BLaER1 treated with 17β-estradiol and CSF1 and Interleukin-3, amounts not matched to agents 10 nM and 100 nM (cell line): Measurements from ENCODE around the gene SKI.

Experiments used
- H3K27ac ChIP-seq, 11 experiments: shearing (Covaris generic); formaldehyde crosslinking; 2 replicates each; pipeline ENCODE4 v1.8.1; 2022
- H3K27me3 ChIP-seq, 11 experiments: shearing (Covaris generic); formaldehyde crosslinking; 2 replicates each; pipeline ENCODE4 v1.8.1; 2022
- H3K36me3 ChIP-seq, 11 experiments: shearing (Covaris generic); formaldehyde crosslinking; 2 replicates each; pipeline ENCODE4 v1.8.1; 2022
- H3K4me1 ChIP-seq, 10 experiments: shearing (Covaris generic); formaldehyde crosslinking; 2 replicates each; pipeline ENCODE4 v1.8.1; 2022
- H3K4me2 ChIP-seq, 11 experiments: shearing (Covaris generic); formaldehyde crosslinking; 2 replicates each; pipeline ENCODE4 v1.8.1; 2022
- H3K4me3 ChIP-seq, 10 experiments: shearing (Covaris generic); formaldehyde crosslinking; 2 replicates each; pipeline ENCODE4 v1.8.1; 2022
- H3K9ac ChIP-seq, 11 experiments: shearing (Covaris generic); formaldehyde crosslinking; 2 replicates each; pipeline ENCODE4 v1.8.1; 2022
- H3K9me3 ChIP-seq, 11 experiments: shearing (Covaris generic); formaldehyde crosslinking; replicated peaks in 1 of 11; 2 replicates each; pipeline ENCODE4 v1.8.1; 2022
- H4K20me1 ChIP-seq, 11 experiments: shearing (Covaris generic); formaldehyde crosslinking; 2 replicates each; pipeline ENCODE4 v1.8.1; 2022
- Cebpa-rat ChIP-seq, 11 experiments: shearing (Covaris generic); IDR thresholded peaks; 2 replicates each; pipeline ENCODE4 v1.8.1; 2022

Gene SKI

DNA sequence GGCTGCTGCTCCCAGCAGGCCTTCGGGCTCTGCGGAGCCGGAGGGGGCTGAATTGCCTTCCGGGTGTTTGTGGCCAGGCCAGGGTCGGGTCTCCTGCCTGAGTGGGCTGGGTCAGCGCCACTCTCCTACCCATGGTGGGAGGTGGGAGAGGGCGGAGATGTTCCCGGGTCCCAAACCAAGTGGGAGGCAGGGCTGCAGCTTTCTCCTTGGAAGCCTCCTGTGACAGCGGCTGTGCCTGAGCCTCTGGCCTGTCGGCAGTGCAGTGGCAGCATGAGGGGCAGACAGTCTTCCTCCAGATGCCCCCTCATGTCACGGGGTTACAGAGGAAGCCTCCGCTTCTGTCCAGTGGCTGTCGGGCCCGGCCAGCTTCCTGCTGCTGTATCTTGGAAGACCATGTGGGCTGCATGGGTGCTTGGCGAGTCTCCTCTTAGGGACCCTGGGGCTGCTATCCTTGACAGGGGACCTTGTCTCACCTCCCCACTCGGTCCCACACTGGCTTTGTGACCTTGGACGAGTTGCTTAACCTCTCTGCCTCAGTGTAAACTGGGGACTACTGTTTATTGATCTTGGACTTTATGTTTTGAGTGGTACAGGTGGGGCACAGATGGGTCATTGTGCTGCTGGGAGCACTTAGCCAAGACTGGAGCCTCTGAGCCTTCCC is 4.3 kb downstream of the SKI start:
- peak overlapping the region; percentile 78 to 92 (median 87) for H3K9ac ChIP-seq
- H3K4me3 ChIP-seq: peak overlapping the region in 9 of 10 experiments; percentile 79 to 98 (median 89); a peak in 18 of 20 replicates
- TF ChIP-seq Cebpa-rat (IDR thresholded peaks at IDR 0.05): no peak
- peak overlapping the region; percentile 96 to 100 (median 100) for H3K4me2 ChIP-seq
- H3K4me1 ChIP-seq: peaks cover 72 to 87% (median 81%) of the 10 kb centered on the region in 10 experiments
- H3K36me3 ChIP-seq: peaks cover 0 to 55% (median 18%) of the 10 kb centered on the region in 11 experiments; a peak in 13 of 22 replicates
- H4K20me1 ChIP-seq: peaks cover 82 to 89% (median 88%) of the 10 kb centered on the region in 11 experiments
- peaks cover 0 to 19% (median 16%) of the 10 kb centered on the region in 11 experiments; a peak in 10 of 22 replicates for H3K27me3 ChIP-seq
- H3K27ac ChIP-seq: peak overlapping the region in 10 of 11 experiments; percentile 23 to 97 (median 93); a peak in 19 of 22 replicates
- no peaks in the 10 kb centered on the region for H3K9me3 ChIP-seq

GRCh38 chr1:2232916-2233438 is 4.9 kb downstream of the SKI start:
- Histone ChIP-seq H3K4me1 (peaks cover 78 to 93% (median 87%) of the 10 kb centered on the region in 10 experiments), H3K36me3 (peaks cover 0 to 61% (median 18%) of the 10 kb centered on the region in 11 experiments; a peak in 13 of 22 replicates), H3K9ac (peak overlapping the region; percentile 78 to 92 (median 87)), H3K4me2 (peak overlapping the region; percentile 96 to 100 (median 100)), H3K4me3 (peak overlapping the region in 9 of 10 experiments; percentile 51 to 98 (median 89); a peak in 17 of 20 replicates), H4K20me1 (peaks cover 88 to 95% (median 94%) of the 10 kb centered on the region in 11 experiments), H3K27me3 (peaks cover 0 to 19% (median 16%) of the 10 kb centered on the region in 11 experiments; a peak in 10 of 22 replicates), H3K9me3 (no peaks in the 10 kb centered on the region), H3K27ac (peak overlapping the region in 10 of 11 experiments; percentile 77 to 97 (median 93); a peak in 20 of 22 replicates)
- TF ChIP-seq Cebpa-rat (IDR thresholded peaks at IDR 0.05): no peak

DNA sequence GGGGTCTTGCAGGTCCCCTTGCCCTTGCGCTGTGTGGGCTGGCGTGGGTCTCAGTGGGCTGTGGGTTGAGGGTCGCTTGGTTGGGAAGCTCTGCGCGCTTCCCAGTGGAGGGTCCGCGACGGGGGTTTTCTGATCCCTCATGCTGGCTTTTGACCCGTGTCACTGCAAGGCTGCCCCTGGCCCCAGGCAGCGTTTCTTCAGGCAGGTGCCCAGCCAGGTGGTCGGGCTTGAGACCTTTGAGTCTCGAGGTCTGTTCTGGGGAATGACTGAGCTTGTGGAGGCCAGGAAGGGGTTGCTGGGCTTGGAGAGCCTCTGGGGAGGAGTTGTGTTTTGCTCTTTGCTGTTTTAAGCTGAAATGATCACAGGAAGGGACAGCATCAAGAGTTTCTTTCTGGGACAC is 5.3 kb downstream of the SKI start:
- Histone ChIP-seq H3K4me1 (peaks cover 83 to 98% (median 92%) of the 10 kb centered on the region in 10 experiments), H3K4me2 (peak overlapping the region; percentile 96 to 100 (median 100)), H3K27ac (peak overlapping the region; percentile 53 to 97 (median 93); a peak in 21 of 22 replicates), H3K9ac (peak overlapping the region; percentile 78 to 92 (median 87)), H4K20me1 (peaks cover 93 to 100% (median 99%) of the 10 kb centered on the region in 11 experiments), H3K27me3 (peaks cover 0 to 19% (median 16%) of the 10 kb centered on the region in 11 experiments; a peak in 10 of 22 replicates), H3K9me3 (no peaks in the 10 kb centered on the region), H3K36me3 (peaks cover 0 to 66% (median 18%) of the 10 kb centered on the region in 11 experiments; a peak in 13 of 22 replicates), H3K4me3 (peak overlapping the region in 9 of 10 experiments; percentile 51 to 98 (median 89); a peak in 18 of 20 replicates)
- no peak for TF ChIP-seq Cebpa-rat (IDR thresholded peaks at IDR 0.05)

DNA sequence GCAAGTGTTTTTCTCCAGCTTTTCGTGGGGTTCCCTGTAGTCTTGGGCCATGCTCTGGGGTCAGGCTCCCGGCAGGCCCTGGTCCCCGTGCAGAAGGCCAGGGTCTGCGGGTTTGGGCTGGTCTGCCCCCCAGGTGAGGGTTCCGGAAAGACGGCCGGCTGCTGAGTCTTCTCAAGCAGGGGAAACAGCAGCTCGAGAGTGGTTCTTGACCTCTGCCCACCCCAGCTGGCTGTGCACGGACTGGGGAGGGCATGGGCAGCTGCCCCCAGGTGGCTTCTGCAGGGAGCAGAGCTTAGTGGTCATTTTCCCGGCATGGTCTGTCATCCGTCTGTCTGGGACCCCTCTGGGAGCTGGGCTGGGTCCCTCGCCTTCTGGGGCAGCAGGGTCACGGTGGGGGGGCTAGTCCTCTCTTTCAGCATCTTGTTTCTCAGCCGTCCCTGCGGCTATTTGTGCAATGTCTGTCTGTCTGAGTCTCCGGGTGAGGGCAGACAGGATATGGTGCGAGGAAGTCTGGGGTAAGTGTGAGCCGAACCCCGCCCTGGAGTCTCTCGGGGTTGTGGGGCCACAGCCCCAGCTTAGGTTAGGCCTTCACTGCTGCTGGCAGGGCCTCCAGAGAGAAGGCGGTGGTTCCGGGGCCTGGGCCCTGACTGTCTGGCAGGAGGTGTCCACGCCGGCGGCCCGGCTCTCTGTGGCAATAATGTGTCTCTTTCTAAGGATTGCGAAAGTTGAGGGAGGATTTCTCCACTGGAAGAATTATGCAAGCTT is 6.1 kb downstream of the SKI start:
- peaks cover 90 to 100% (median 97%) of the 10 kb centered on the region in 10 experiments for H3K4me1 ChIP-seq
- peak overlapping the region in 9 of 10 experiments; percentile 51 to 98 (median 89); a peak in 18 of 20 replicates for H3K4me3 ChIP-seq
- H3K4me2 ChIP-seq: peak overlapping the region; percentile 96 to 100 (median 100)
- peak overlapping the region; percentile 78 to 92 (median 87) for H3K9ac ChIP-seq
- peaks cover 94 to 100% (median 100%) of the 10 kb centered on the region in 11 experiments for H4K20me1 ChIP-seq
- H3K9me3 ChIP-seq: no peaks in the 10 kb centered on the region
- H3K27ac ChIP-seq: peak overlapping the region; percentile 76 to 97 (median 93)
- peaks cover 0 to 13% (median 9%) of the 10 kb centered on the region in 11 experiments; a peak in 10 of 22 replicates for H3K27me3 ChIP-seq
- H3K36me3 ChIP-seq: peaks cover 0 to 70% (median 18%) of the 10 kb centered on the region in 11 experiments; a peak in 13 of 22 replicates
- TF ChIP-seq Cebpa-rat (IDR thresholded peaks at IDR 0.05): peak; percentile 93 to 98 (median 97)

GRCh38 chr1:2234762-2235113 is 6.6 kb downstream of the SKI start:
- Histone ChIP-seq H3K4me1 (peaks cover 91 to 100% (median 99%) of the 10 kb centered on the region in 10 experiments), H3K4me2 (peak overlapping the region; percentile 96 to 100 (median 100)), H3K27me3 (peaks cover 0 to 7% (median 4%) of the 10 kb centered on the region in 11 experiments; a peak in 9 of 22 replicates), H3K27ac (peak overlapping the region; percentile 76 to 97 (median 93)), H3K36me3 (peaks cover 0 to 70% (median 14%) of the 10 kb centered on the region in 11 experiments; a peak in 13 of 22 replicates), H4K20me1 (peaks cover 94 to 100% (median 100%) of the 10 kb centered on the region in 11 experiments), H3K9ac (peak overlapping the region; percentile 78 to 92 (median 87)), H3K9me3 (no peaks in the 10 kb centered on the region), H3K4me3 (peak overlapping the region in 9 of 10 experiments; percentile 51 to 98 (median 89); a peak in 15 of 20 replicates)
- no peak; a peak in 3 of 22 replicates for TF ChIP-seq Cebpa-rat (IDR thresholded peaks at IDR 0.05)

DNA sequence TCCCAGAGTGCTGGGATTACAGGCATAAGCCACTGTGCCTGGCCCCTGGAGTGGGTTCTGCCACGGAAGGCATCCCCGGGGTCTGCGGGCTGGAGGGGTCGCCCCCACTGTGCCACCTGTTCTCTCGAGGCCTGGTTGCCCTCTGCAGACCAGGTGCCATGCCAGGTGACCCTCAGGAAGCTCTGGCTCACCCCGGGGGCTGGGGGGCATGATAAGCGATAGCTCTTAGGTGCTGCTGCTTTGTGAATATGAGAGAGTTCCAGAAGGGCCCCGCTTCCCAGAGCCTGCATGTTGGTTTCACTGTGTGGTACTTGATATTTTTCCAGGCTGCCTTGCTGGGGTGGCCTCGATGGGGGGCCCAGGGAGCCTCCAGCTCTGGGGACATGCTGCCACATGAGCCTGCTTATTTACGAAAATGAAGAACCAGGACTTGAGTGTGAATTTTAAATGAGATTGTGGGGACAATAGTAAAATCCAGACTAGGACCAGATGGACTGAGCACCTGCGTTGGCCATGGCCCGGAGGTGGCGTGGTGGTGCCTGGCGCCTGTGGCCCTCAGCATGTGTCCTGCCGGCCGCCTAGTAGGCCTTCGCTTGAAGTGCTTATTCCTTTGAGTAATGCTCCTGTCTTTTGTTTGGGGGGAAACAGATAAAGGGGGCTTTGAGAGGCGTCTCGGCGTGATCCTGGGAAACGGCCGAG is 7.3 kb downstream of the SKI start:
- Histone ChIP-seq H3K4me2 (peak overlapping the region; percentile 96 to 100 (median 100)), H3K9ac (peak overlapping the region; percentile 78 to 92 (median 87); a peak in 21 of 22 replicates), H3K36me3 (peaks cover 0 to 70% (median 14%) of the 10 kb centered on the region in 11 experiments; a peak in 16 of 22 replicates), H3K27ac (peak overlapping the region; percentile 76 to 97 (median 93)), H3K9me3 (no peaks in the 10 kb centered on the region), H3K27me3 (peaks cover 0 to under 1% (median 0%) of the 10 kb centered on the region in 11 experiments; a peak in 4 of 22 replicates), H4K20me1 (peaks cover 94 to 100% (median 100%) of the 10 kb centered on the region in 11 experiments), H3K4me1 (peaks cover 91 to 100% (median 100%) of the 10 kb centered on the region in 10 experiments), H3K4me3 (peak overlapping the region in 5 of 10 experiments; percentile 79 to 98 (median 98); a peak in 6 of 20 replicates)
- no peak for TF ChIP-seq Cebpa-rat (IDR thresholded peaks at IDR 0.05)

DNA sequence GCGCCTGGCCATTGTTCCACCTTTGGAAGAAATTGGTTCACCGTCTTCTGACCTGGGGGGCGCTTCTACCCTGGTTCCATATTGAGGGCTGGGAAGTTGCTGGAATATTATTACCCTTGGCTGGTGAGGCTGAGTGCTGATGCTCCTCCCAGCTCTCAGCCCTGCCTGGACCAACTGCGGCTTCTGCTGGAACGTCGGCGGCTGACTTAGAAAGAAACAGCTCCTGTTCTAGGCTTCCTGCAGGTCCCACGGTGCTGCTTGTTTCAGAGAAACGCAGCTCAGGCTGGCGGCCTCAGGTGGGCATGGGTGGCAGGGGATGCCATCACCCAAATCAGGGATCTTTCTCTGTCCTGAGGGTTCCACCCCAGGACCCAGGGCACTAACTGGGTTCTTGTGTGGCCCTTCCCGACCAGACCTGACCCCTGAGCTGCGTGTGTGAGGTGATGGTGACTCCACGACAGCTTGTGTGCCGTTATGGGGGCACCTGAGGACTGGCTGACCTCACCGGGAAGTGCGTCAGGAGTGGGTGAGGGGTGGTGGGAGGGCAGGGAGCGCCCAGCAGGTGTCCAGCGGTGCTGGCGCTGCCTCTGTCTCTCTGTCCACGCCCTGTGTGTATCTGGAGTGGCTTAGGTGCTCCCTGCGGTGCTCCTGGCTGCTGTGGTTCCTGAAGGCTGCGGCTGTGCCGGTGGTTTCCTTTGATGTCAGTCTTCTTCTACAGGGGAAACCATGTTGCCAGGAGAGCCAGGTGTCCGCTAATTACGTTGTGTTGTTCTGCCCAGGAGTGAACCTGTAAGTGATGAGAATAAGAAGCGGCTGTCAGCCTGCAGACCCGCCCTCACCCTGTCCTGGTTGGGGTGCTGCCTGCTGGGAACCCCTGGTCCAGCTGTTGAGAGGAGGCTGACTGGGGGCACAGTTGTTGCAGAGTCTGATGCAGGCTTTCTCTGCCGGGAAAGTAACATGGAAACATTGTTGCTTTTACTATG is 8.9 kb downstream of the SKI start:
- Histone ChIP-seq H3K4me2 (peak overlapping the region; percentile 96 to 100 (median 100)), H3K4me3 (no peak overlapping the region), H4K20me1 (peaks cover 94 to 100% (median 100%) of the 10 kb centered on the region in 11 experiments), H3K9me3 (no peaks in the 10 kb centered on the region), H3K4me1 (peaks cover 82 to 99% (median 97%) of the 10 kb centered on the region in 10 experiments), H3K27me3 (no peaks in the 10 kb centered on the region), H3K27ac (peak overlapping the region in 8 of 11 experiments; percentile 22 to 97 (median 52); a peak in 13 of 22 replicates), H3K36me3 (peaks cover 5 to 72% (median 18%) of the 10 kb centered on the region in 11 experiments; a peak in 18 of 22 replicates), H3K9ac (peak overlapping the region in 10 of 11 experiments; percentile 4 to 51 (median 30); a peak in 11 of 22 replicates)
- no peak for TF ChIP-seq Cebpa-rat (IDR thresholded peaks at IDR 0.05)
